ENCODE measurements around the gene MYL4. TPM values are rescaled to one million over a fixed set of nuclear protein-coding genes. Genes with fewer than 3 reads are reported as not detected.
A peak's percentile ranks its signal among the peaks of the same experiment; 100 is the strongest.

MYL4 gene
- total and polyA plus RNA-seq, 2 donors (not counting 3 experiments of a cell fraction or from before 2014, with no cell fraction given) = 2.0 to 2.1 TPM

- TF ChIP-seq FOS (IDR thresholded peaks at IDR 0.05; ENCODE audit: borderline replicate concordance, insufficient read depth, low read length) = peak; percentile 88
- TF ChIP-seq MYC (IDR thresholded peaks at IDR 0.05; ENCODE audit: low read depth, low read length) = no peak
- TF ChIP-seq, protein P1, sequence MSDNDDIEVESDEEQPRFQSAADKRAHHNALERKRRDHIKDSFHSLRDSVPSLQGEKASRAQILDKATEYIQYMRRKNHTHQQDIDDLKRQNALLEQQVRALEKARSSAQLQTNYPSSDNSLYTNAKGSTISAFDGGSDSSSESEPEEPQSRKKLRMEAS (IDR thresholded peaks at IDR 0.05; ENCODE audit: insufficient read depth, insufficient read length) = no peak
- peak; percentile 48 for TF ChIP-seq GATA2 (IDR thresholded peaks at IDR 0.05; ENCODE audit: insufficient read depth, insufficient read length, low read depth, low read length)
- peak; percentile 76 for TF ChIP-seq POLR2A (IDR thresholded peaks at IDR 0.05; ENCODE audit: low read depth, low read length)
- TF ChIP-seq CTCF (IDR thresholded peaks at IDR 0.05; ENCODE audit: extremely low read depth in 1 of 2, insufficient read depth in 1 of 2, low read depth in 1 of 2, low read length in 2 of 2) = no peak
- peak; percentile 98 for TF ChIP-seq JUN (IDR thresholded peaks at IDR 0.05; ENCODE audit: borderline replicate concordance, insufficient read depth, insufficient read length, low read depth)
- peak; percentile 95 for TF ChIP-seq POLR2AphosphoS5 (IDR thresholded peaks at IDR 0.05; ENCODE audit: insufficient read depth, low read depth, low read length)
- no peak for TF ChIP-seq EZH2 (IDR thresholded peaks at IDR 0.05; ENCODE audit: borderline replicate concordance, low read depth, low read length, severe bottlenecking)
- Histone ChIP-seq H3K27me3 (ENCODE audit: control insufficient read depth in 2 of 2, insufficient read depth in 2 of 2, low read length in 2 of 2) (no peaks in the 10 kb centered on the region), H3K4me3 (replicated peaks in 1 of 3; ENCODE audit: insufficient read depth in 1 of 3, low read depth in 1 of 3, low read length in 3 of 3) (no peak overlapping the region), H3K9me1 (replicated peaks; ENCODE audit: control insufficient read depth, extremely low read depth, insufficient read depth, low read length) (no peaks in the 10 kb centered on the region), H3K79me2 (ENCODE audit: control insufficient read depth, insufficient read depth, low read length) (no peaks in the 10 kb centered on the region), H3K27ac (ENCODE audit: insufficient read depth, low read depth, low read length) (peak overlapping the region; percentile 97), H3K9ac (replicated peaks; ENCODE audit: extremely low read depth, insufficient read depth, low read length) (peak overlapping the region; percentile 71), H3K4me2 (ENCODE audit: insufficient read depth, low read length) (peak overlapping the region; percentile 68), H4K20me1 (replicated peaks; ENCODE audit: control insufficient read depth, extremely low read depth, insufficient read depth, low read length) (no peaks in the 10 kb centered on the region), H2AFZ (ENCODE audit: low read depth, low read length) (no peak overlapping the region), H3K36me3 (ENCODE audit: control insufficient read depth in 2 of 2, extremely low read depth in 1 of 2, insufficient read depth in 2 of 2, low read length in 2 of 2) (no peaks in the 10 kb centered on the region), H3K9me3 (replicated peaks; ENCODE audit: control insufficient read depth, insufficient read depth, low read length) (no peaks in the 10 kb centered on the region), H3K4me1 (ENCODE audit: control insufficient read depth, extremely low read depth, insufficient read depth, low read length) (peaks cover 51% of the 10 kb centered on the region)
- DNase-seq (ENCODE audit: low read depth, low spot score) (peak; percentile 98), FAIRE-seq (peak; percentile 99)
- intact Hi-C loops (cut with micrococcal nuclease) = loop anchor here (1.0 kb wide), 2 partner anchors 15 to 36 kb away; partner anchors contain the start of gene CDC27
- ChIA-PET POLR2A (interaction anchor here (0.7 to 1.5 kb wide), 4 partner anchors 36 to 381 kb away, joined by 5 to 7 read pairs (median 6); partner anchors contain the start of gene CDC27), CTCF (interaction anchor here (0.7 to 2.1 kb wide), 7 partner anchors 11 to 391 kb away, joined by 3 to 26 read pairs (median 3); no protein-coding TSS in a partner anchor)
- BruUV-seq (replicated peaks) = no TSS peak
- dilution Hi-C loops (cut with MboI; ENCODE audit: extremely low pct_ligation_motif_present, low sequenced_read_pairs) = no loop called here
Measured at GRCh38 chr17:47225436-47225858, 16.3 kb downstream of the MYL4 start.

Data from endothelial cell of umbilical vein (primary cell).